HK-2 (cell line): Measurements from ENCODE around the gene SLC9A9.

ENCODE experiments used
- DNase-seq: peaks from one replicate; pipeline ENCODE4 v3.0.0-alpha.2; 2018; ENCODE audit not compliant: unreplicated experiment

The SLC9A9 gene

GRCh38 chr3:143329567-143330211 lies 518.6 kb downstream of the SLC9A9 start:
- no peak for DNase-seq

- no peak for DNase-seq
Observed at GRCh38 chr3:143328451-143328850, 519.8 kb downstream of the SLC9A9 start.

- DNase-seq: no peak
Observed at GRCh38 chr3:143326983-143327778, 521.1 kb downstream of the SLC9A9 start.

DNA sequence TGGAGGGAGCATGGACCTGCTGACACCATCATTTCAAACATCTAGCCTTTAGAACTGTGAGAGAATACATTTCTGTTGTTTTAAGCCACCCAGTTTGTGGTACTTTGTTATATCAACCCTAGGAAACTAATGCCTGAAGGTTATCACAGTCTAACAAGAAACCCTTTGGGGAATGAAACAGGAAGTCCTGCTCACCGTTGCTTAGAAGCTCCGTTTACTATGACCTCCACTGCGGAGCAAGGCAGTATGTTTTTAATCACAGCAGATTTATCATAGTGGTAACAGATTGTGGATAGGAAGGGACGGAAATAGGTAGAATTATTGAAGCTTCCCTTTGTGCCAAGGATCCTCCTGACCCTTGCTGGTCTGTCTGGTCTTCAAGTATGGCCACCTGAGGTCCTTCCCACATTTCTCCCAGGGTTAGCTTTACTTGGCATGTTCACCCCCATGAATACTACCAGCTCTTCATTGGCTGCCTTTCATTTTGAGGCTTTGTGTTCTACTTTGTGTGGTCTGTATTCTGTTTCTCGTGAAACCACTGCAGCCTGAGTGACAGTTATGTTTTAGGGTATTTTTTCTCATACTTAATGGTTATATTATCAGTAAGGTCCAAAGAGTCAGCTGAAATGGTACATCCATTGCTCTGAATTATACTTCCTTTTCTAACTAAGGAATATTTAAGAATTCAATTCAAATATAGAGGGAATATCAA lies 527.1 kb downstream of the SLC9A9 start:
- no peak for DNase-seq

DNA sequence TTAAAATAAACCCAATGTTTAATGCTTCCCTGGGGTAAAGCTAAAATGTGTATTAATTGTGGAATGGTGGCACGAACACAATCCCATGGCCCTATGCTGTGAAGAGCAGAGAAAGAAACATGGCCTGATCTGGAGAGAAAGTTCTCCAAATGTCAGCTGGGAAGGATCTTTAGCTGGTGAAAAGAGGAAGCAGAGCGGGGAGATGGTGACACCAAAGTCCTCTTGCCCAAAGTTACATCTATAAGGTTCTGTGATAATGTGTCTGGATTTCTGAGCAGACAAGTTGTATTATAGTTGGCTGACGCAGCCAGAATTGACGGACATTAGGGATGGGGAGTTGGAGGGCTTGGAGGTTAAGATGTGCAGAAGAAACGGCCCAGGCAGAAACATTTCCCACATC lies 532.5 kb downstream of the SLC9A9 start:
- DNase-seq: no peak

DNA sequence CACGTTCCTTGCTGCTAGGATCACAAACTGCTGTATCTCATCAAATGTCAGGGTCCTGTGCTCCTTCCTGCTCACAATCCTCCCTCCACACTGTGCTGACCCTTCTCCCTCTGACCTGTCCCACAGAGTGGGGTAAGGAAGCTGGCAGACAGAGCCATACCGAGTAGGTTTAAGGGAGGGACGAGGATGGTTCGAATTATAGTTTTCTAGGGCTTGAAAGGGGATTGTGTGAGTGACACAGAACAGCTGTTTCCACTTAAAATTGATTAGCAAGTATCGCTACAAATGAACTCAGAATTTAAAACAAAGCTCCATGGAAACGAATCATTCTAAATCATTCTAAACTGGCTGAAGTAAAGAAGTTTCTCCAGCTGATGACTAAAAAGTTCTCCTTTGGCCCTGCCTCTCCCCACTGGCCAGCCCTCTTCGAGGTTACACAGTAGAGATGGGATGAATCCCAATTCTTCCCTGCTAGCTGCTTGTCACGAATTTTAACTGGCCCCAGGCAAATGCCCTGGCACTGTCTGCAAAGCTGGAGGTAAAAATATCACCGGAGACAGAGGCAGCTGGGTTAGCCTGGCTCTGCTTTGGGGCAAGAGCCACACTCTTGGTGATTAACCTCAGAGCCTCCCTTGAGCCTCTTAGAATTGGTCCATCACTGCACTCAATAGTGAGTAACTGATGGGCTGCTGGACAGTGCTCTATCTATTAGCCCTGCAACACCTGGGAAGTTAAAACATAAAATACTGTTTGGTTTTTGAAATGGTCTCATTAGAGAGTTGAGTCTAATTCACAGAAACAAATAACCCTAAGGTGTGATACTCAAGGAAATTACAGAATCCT lies 533.8 kb downstream of the SLC9A9 start:
- DNase-seq: no peak

GRCh38 chr3:143313893-143314188 lies 534.4 kb downstream of the SLC9A9 start:
- DNase-seq: no peak

DNA sequence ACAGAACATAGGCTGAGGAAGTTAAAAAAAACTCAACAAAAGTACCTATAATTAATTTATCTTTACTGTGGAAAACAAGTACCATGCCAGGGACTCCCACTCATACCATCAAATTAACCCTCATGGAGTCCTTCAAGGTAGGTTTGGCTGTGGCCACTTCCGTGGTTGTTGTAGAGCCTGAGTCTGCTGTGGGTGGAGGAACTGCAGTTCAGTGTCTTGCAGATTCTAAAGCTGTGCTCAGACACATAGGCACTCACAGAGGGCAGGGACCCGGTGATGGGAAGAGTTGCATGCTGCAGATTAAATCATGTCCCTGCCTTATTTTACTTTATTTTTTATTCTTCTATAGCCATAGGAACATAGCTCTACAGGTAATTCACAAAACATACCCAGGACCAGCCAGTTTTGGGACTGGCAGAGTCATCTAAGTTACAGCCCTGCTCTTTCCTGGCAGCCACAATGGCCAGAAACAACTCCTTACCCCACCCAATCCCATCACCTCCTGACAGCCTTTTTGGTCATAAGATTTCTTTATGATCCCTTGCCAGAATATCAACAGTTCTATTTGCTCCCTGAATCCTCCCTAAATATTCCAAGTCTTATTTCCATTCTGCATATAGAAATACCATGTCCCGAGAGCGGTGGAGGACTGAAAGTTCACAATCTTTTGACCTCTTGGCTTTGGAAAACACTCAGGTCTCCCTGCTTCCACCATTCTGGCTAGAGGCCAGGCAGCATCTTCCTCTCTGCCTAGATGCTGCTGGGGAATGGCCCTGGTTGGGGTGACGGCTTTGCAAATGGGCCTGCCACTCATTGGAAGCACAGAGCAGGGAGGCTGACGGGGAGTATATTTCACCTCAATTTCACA lies 535.0 kb downstream of the SLC9A9 start:
- DNase-seq: no peak

DNA sequence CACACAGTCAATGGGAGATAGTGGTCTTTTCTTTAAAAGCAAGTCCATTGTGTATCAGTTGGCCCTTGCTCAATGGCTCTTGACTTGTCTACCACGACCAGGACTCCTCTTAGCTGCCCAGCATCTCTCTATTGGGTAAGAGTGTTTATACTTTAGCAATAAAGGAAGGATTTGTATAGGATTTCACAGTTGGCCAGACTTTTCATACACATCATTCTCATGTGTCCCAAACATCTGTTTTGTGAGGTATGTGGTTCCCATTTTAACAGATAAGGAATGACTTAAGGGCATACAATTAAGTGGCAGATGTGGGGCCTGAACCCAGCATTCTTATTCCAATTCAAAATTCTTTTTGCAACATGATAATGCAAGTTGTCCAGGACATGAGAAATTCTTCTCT lies 537.2 kb downstream of the SLC9A9 start:
- DNase-seq: no peak

DNA sequence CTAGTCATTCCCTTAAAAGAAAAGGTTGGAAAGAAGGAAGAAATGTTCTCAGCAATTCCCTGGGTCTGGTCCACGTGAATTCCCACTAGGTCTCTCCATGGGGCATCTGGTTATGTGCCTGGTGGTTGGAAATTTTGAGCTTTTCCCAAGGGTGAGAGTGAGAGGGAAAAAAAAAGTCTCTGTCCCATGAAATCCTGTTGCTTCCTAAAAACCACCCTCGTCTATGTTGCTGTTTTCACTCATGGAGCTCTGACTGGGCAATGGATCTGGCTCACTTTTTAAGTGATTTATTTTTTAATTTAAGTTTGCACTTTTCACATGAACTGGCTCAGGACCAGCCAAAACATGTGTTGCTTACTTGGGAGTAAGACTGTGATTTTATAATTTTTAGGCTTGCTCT lies 538.6 kb downstream of the SLC9A9 start:
- no peak for DNase-seq

- DNase-seq: peak; percentile 48
Observed at GRCh38 chr3:143307613-143308183, 540.6 kb downstream of the SLC9A9 start.

DNA sequence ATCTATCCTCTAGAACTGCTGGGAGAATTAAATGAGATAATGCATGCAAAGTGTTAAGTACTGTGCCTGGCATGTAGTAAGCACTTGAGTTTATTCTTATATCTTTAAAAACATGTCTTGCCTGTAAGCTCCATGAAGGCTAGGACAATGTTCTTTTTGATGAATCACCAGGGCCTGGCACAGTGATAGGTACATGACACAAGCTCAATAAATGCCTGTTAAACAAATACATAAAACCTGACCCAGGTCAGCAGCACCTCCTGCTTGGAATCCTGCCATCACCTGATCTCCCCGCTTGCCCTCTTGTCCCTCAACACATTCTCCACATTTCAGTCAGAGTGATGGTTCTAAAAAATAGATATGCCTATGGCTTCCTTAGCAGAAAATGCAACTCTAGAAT lies 541.9 kb downstream of the SLC9A9 start:
- no peak for DNase-seq

GRCh38 chr3:143302638-143303171 lies 545.6 kb downstream of the SLC9A9 start:
- peak; percentile 56 for DNase-seq

DNA sequence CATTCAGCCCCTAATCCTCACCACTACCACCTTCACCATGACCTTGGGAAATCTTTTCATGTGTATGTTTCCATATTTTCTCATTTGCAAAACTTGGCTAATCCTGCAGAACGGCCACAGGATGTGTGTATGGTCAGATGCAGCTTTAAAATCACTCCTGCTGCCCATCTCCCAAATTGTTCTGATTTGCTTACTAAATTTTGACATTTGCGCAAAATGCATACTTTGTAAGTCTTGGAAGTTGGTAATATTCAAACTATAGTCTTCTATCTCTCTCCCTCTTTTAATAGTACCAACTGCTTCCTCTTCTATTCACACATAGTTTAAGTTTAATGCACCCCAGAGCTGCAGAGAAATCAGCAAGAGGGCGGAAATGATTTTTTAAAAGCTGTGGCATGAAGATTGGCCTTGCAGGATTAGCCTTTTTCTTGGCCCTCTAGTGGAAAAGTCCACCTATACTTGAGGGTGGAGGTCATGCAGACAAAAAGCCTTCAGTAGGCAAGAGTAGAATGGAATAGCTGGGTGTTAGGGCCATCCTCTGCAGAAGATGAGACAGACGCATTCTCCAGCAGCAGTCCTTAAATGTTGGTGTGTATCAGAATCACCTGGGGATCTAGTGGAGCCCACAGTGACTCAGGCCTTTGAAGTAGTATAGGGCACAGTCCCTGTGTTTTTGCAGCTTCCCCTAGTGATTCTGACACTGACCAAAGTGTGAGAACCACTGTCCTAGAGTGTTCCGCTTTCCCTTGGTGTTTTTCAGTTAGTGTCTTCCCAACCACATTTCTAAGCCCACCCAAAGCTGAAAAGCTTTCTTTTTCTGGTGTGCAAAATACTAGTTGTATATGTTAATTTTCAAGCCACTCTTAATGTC lies 547.0 kb downstream of the SLC9A9 start:
- no peak for DNase-seq

DNA sequence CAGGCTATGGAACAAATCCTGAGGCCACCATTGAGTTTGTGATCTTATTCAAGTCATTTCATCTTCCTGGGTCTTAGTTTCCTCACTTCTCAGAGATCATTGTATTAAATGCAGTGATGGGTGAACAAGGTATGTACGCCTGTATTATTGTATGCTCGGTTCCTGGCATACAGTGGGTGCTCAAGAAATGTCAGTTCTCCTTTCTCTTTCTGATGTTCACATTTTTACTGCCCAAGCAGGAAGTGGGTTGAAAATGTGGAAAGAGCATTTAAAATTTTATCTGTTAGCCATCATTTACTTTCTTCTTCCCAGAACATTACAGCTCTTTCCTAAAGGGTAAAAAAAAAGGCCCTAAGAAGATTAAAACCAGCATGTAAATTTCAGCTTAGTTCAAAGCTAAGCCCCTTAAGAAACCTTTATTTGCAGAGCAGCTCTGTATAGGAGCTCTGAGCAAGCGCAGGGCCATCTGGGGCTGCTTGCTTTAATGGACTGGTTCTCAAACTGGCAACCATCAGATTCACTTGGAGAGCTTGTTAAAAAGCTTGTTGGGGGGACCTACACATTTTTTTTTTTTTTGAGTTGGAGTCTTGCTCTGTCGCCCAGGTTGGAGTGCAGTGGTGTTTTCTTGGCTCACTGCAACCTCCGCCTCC lies 549.3 kb downstream of the SLC9A9 start:
- no peak for DNase-seq

DNA sequence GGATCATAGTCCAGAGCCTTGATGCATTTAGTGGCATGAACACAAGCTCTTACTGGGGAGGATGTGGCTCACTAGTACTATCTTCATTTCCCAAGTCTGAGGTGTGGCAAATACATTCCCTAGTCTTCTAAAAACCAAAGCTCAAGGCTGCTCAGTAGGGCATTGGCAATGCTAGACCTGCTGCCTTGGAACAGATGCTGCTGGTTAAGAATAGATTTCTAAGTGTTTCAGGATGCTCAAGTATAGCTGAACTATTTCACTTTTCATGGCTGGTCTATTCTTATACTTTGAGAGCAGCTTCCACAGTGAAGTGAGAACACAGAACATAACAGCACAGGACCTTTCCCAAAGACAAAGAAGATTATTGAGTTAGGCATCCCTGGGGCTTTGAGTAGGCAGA lies 549.9 kb downstream of the SLC9A9 start:
- no peak for DNase-seq

DNA sequence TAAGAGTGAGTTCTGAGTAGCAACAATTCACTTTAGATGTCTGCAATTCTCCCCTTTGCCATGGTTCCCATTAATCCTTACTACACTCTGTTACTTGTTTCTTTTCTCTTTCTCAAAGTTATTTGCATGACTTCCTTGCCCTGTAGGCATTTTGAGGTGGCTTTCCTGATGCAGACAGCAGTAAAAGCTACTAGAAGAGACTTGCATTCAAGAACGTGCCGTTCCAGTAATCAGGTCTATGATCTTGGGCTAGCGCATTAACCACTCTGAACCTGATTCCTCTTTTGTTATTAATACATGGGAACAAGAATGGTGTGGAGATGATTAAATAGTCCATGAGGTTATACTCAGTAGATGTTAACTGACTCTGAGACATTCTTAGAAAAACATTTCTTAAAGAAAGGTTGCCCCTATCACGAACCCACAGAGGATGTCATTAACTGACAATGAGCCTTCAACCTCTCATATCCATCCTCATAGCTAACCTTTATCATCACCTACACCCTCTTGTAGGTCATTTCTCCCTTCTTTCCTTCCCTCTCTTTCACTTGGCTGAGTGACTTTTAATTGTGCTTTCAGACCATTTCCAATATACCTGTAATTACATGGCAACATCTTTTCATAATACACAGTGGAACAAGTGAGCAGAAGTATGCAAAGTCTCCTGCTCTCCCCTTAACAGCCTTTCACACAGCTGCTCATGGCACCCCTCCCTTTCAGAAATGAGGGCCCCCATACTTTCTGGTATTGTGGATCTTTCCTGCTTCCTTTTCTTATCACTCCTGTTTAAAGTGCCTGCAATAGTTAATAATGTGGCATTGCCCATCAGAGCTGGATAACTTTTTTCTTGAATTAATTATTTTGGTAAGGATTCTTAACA lies 552.8 kb downstream of the SLC9A9 start:
- DNase-seq: no peak

DNA sequence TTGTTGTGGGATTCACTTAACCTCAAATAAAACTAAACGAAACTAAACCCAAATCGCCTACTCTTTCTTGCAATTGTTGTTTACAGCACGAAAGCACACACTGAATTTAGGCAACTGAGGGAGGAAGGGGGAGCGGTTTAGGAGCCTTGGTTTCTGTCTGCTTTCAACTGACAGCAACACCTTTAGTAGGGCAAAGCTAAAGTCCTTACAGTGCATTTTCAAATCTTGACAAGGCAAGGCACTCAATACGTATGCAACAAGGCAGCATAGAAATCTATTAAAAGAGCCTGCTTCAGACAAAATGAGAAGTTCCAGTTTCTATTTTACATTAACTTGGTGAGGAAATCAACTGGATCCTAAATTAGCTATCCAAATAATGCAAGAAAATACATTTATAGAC lies 554.1 kb downstream of the SLC9A9 start:
- no peak for DNase-seq
